ENCODE measurements around the gene CTSA. TPM values are rescaled to one million over a fixed set of nuclear protein-coding genes. Genes with fewer than 3 reads are reported as not detected.

Gene CTSA
- total RNA-seq, 1 donor from 2014 or later: 15.1 TPM

- Histone ChIP-seq H3K9me3 (ENCODE audit: low read depth) (no peaks in the 10 kb centered on the region), H3F3A (ENCODE audit: low read depth) (peaks cover 25% of the 10 kb centered on the region), H3K79me2 (ENCODE audit: low read depth) (peaks cover 26% of the 10 kb centered on the region), H3K4me2 (no peak overlapping the region), H3K4me3 (no peak overlapping the region), H3K9ac (no peak overlapping the region), H3K27ac (no peak overlapping the region), H4K20me1 (ENCODE audit: low read depth) (peaks cover 29% of the 10 kb centered on the region), H3K36me3 (no peaks in the 10 kb centered on the region), H2AFZ (replicated peaks) (no peak overlapping the region), H3K4me1 (peaks cover 12% of the 10 kb centered on the region), H3K27me3 (no peaks in the 10 kb centered on the region)
- peaks cover 35% of the 10 kb centered on the region for H3K36me3 Mint-ChIP-seq
- no peak for DNase-seq (ENCODE audit: low spot score)
- TF ChIP-seq EZH2phosphoT487 (IDR thresholded peaks at IDR 0.05): no peak
- TF ChIP-seq EZH2 (IDR thresholded peaks at IDR 0.05): no peak
- TF ChIP-seq, protein P1, sequence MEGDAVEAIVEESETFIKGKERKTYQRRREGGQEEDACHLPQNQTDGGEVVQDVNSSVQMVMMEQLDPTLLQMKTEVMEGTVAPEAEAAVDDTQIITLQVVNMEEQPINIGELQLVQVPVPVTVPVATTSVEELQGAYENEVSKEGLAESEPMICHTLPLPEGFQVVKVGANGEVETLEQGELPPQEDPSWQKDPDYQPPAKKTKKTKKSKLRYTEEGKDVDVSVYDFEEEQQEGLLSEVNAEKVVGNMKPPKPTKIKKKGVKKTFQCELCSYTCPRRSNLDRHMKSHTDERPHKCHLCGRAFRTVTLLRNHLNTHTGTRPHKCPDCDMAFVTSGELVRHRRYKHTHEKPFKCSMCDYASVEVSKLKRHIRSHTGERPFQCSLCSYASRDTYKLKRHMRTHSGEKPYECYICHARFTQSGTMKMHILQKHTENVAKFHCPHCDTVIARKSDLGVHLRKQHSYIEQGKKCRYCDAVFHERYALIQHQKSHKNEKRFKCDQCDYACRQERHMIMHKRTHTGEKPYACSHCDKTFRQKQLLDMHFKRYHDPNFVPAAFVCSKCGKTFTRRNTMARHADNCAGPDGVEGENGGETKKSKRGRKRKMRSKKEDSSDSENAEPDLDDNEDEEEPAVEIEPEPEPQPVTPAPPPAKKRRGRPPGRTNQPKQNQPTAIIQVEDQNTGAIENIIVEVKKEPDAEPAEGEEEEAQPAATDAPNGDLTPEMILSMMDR (IDR thresholded peaks at IDR 0.05): no peak
- H3K9me3 Mint-ChIP-seq: no peaks in the 10 kb centered on the region
- no peaks in the 10 kb centered on the region for H3K27me3 Mint-ChIP-seq (ENCODE audit: insufficient read depth, low read depth)
- no peak overlapping the region for H3K27ac Mint-ChIP-seq
- H3K4me1 Mint-ChIP-seq: peaks cover 19% of the 10 kb centered on the region
- H3K4me3 Mint-ChIP-seq: no peak overlapping the region
These were observed 49.3 kb downstream of the CTSA start for GRCh38 chr20:45940469-45940868.

GRCh38 chr20:45943613-45944012, 52.5 kb downstream of the CTSA start:
- H3K4me3 Mint-ChIP-seq: no peak overlapping the region
- Histone ChIP-seq H4K20me1 (ENCODE audit: low read depth) (no peaks in the 10 kb centered on the region), H3K4me3 (no peak overlapping the region), H3K27me3 (no peaks in the 10 kb centered on the region), H3K27ac (no peak overlapping the region), H3K9me3 (ENCODE audit: low read depth) (no peaks in the 10 kb centered on the region), H3K36me3 (no peaks in the 10 kb centered on the region), H3F3A (ENCODE audit: low read depth) (peaks cover 1% of the 10 kb centered on the region), H3K9ac (no peak overlapping the region), H3K4me2 (no peak overlapping the region), H3K79me2 (ENCODE audit: low read depth) (no peaks in the 10 kb centered on the region), H2AFZ (replicated peaks) (no peak overlapping the region), H3K4me1 (no peaks in the 10 kb centered on the region)
- no peak for DNase-seq (ENCODE audit: low spot score)
- H3K27ac Mint-ChIP-seq: no peak overlapping the region
- no peaks in the 10 kb centered on the region for H3K4me1 Mint-ChIP-seq
- no peaks in the 10 kb centered on the region for H3K9me3 Mint-ChIP-seq
- H3K27me3 Mint-ChIP-seq (ENCODE audit: insufficient read depth, low read depth): no peaks in the 10 kb centered on the region
- peaks cover 29% of the 10 kb centered on the region for H3K36me3 Mint-ChIP-seq
- TF ChIP-seq EZH2phosphoT487 (IDR thresholded peaks at IDR 0.05): no peak
- no peak for TF ChIP-seq EZH2 (IDR thresholded peaks at IDR 0.05)
- TF ChIP-seq, protein P1 (IDR thresholded peaks at IDR 0.05): no peak

DNA sequence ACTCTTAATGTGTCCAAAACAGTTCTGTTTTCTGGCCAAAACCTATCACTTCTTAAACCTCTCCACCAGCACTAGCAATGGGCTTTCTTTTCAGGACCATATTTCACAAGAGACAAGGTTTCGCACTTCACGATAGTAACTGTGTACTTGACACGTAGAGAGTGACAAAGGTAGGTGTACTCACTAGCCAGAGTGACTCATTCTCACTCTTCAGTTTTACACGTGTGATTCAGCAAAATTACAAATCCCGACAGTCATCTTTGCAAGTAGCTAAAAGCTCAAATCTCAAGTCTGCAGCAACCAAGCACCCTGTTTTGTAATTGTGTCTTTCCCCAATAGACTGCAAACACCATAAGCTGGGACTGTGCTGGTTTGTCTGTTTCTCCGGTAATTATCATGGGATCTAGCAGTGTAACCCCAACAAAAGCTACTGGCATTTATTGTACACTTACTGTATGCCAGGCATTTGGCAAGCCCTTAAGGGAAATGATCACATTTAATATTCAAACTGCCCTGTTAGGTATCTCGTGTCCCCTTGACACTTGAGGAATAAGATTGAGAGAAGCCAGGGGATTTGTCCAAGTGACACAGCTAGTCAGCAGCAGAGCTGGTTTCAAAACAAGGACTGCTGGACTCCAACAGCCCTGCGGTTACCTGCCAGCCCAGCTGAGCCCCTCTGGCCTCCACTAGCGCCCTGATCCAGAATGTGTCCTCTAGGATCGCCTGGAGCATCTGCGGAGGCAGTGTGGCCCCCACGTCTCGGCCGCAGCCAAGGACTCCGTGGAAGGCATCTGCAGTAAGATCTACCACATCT, 53.2 kb downstream of the CTSA start:
- Mint-ChIP-seq H3K9me3 (no peaks in the 10 kb centered on the region), H3K27ac (no peak overlapping the region), H3K27me3 (ENCODE audit: insufficient read depth, low read depth) (no peaks in the 10 kb centered on the region), H3K4me1 (no peaks in the 10 kb centered on the region), H3K4me3 (no peak overlapping the region), H3K36me3 (peaks cover 26% of the 10 kb centered on the region)
- Histone ChIP-seq H3K27me3 (no peaks in the 10 kb centered on the region), H3K36me3 (no peaks in the 10 kb centered on the region), H3K9ac (no peak overlapping the region), H3F3A (ENCODE audit: low read depth) (no peaks in the 10 kb centered on the region), H3K27ac (no peak overlapping the region), H3K79me2 (ENCODE audit: low read depth) (no peaks in the 10 kb centered on the region), H4K20me1 (ENCODE audit: low read depth) (no peaks in the 10 kb centered on the region), H3K9me3 (ENCODE audit: low read depth) (no peaks in the 10 kb centered on the region), H3K4me1 (no peaks in the 10 kb centered on the region), H3K4me3 (no peak overlapping the region), H2AFZ (replicated peaks) (no peak overlapping the region), H3K4me2 (no peak overlapping the region)
- TF ChIP-seq, protein P1 (IDR thresholded peaks at IDR 0.05): no peak
- TF ChIP-seq EZH2 (IDR thresholded peaks at IDR 0.05) (no peak), EZH2phosphoT487 (IDR thresholded peaks at IDR 0.05) (no peak)
- DNase-seq (ENCODE audit: low spot score): no peak

Measured in neural progenitor cell (in vitro differentiated cells).